ENCODE results near the gene TMC6.

Gene TMC6

DNA sequence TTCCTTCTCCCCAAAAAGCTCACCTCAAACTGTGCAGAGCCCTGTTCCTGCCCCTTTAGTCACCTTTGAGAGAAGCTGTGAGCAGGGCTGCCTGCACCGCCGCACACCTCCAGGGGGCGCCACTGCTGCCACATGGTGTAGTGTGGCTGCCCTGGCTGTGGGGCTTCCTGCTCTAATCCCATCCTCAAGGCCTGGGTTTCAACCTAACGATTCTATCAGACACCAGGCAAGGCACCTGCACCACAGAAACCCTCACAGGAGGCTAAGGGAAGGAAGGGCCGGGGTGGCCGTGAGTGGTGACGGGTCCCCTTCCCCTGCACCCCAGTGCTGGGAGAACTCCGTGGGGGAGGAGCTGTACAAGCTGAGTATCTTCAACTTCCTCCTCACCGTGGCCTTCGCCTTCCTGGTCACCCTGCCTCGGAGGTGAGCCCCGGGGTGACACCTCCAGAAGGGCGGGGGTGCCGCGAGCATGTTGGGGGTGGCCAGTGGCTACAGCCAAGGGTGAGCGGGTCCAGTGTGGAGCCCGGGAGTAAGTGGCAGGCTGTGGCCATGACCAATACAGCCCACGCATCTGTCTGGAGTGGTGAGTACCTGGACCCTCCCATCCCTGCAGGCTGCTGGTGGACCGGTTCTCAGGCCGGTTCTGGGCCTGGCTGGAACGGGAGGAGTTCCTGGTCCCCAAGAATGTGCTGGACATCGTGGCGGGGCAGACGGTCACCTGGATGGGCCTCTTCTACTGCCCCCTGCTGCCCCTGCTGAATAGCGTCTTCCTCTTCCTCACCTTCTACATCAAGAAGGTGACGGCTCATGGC is 9.0 kb upstream of the TMC6 start:
- no peak for DNase-seq (ENCODE audit: low read depth in 4 of 4, low spot score in 1 of 4)

DNA sequence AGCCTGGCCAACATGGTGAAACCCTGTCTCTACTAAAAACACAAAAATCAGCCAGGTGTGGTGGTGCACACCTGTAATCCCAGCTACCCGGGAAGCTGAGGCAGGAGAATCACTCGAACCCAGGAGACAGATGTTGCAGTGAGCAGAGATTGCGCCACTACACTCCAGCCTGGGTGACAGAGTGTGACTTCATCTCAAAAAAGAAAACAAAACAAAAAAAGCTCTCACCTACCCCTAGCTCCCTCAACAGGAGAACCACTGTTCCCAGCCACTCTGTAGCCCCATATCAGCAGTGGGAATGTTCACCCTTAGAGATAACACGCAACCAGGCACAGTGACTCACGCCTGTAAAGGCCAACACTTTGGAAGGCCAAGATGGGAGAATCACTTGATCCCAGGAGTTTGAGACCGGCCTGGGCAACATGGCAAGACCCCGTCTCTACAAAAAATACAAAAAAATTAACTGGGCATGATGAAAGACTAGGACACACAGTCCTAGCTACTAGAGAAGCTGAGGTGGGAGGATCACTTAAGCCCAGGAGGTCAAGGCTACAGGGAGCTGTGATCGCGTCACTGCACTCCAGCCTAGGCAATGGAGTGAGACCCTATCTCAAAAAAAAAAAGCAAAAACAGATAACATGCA is 7.4 kb upstream of the TMC6 start:
- DNase-seq (ENCODE audit: low read depth in 4 of 4, low spot score in 1 of 4), result no peak

DNA sequence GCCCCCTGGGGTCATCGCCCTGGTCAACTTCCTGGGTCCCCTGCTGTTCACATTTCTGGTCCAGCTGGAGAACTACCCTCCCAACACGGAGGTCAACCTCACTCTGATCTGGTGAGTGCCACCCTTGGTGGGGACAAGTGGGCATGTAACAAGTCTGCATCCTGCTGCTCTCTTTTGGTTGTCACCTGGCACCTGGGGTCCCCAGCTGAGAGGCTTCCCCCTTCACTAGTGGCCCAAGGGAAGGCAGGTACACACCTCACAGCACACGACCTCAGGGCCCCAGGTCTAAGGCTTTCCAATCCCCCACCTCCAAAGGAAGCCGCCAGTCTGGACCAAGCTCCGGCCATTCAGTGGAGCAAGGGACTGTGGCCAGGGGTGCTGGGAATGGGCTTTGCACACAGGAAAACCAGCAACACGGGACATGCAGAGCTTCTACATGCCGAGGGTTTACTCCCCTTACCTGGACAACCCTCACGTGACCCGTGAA is 6.4 kb upstream of the TMC6 start:
- DNase-seq (ENCODE audit: low read depth in 4 of 4, low spot score in 1 of 4), result no peak

GRCh38 chr17:78133971-78134898 is 5.7 kb upstream of the TMC6 start:
- DNase-seq (ENCODE audit: low read depth in 4 of 4, low spot score in 1 of 4), result peak in 2 of 4 experiments; percentile 59 to 65

DNA sequence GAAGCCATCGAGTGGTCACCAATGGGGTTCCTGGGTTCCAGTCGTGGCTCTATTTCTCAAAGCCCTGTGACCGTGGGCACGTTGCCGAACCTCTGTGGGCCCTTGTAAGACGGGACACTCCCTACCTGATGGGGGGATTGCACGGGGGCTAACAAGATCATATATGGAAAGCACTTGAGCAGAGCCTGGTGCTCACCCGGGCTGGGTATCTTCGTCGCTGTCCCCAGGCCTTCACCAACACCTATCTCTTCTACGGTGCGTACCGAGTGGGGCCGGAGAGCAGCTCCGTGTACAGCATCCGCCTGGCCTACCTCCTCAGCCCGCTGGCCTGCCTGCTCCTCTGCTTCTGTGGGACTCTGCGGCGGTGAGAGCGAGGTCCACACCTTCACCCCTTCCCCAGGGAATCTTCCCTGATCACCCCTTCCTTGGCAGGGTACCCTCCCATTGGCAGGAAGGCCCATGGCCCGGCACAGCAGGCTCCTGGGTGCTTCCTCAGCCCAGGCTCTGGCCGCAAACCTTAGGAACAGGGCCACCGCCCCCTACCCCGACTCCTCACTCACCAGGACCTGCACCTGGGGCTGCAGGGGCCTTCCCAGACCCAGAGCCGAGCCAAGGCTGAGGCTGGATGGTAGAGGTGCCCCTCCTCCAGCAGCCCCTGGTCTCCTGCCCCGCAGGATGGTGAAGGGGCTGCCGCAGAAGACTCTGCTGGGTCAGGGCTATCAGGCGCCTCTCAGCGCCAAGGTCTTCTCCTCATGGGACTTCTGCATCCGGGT is 4.8 kb upstream of the TMC6 start:
- DNase-seq (ENCODE audit: low read depth in 4 of 4, low spot score in 1 of 4), result no peak

GRCh38 chr17:78132767-78133178 is 4.2 kb upstream of the TMC6 start:
- no peak for DNase-seq (ENCODE audit: low read depth in 4 of 4, low spot score in 1 of 4)

- DNase-seq (ENCODE audit: low read depth in 4 of 4, low spot score in 1 of 4), result peak in 1 of 4 experiments; percentile 65
These were observed 3.6 kb upstream of the TMC6 start for GRCh38 chr17:78132084-78132676.

DNA sequence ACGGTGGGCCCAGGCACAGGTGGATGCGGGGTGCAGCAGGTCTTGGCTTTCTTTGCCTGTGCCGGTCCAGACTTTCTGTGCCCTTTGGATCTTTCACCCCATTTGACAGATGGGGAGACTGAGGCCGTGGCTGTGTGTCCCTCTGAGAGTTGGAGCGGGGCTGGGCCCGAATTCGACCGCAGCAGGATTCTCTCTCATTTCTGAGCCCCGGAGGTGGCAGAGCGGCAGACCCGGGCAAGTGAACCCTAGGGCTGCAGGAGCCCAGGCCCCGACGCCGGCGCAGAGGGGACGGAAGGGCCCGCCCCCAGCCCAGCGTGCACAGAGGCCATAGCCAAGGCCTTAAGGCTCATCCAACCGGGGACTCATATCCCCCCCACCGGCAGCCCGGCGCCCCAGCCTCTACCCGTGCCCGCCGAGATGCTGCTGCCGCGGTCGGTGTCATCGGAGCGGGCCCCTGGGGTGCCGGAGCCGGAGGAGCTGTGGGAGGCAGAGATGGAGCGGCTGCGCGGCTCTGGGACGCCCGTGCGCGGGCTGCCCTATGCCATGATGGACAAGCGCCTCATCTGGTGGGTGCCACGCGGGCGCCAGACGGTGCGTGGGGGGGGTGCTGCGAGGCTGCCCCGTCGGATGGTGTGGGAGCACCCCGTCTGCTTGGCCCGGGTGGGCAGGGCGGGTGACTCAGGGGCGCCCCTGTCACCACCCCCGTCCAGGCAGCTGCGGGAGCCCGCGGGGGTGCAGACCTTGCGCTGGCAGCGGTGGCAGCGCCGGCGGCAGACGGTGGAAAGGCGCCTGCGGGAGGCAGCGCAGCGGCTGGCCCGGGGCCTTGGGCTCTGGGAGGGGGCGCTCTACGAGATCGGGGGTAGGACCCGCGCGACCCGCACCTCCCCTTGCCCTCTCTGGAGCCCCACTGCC is 2.9 kb upstream of the TMC6 start:
- DNase-seq (ENCODE audit: low read depth in 4 of 4, low spot score in 1 of 4), result no peak

DNA sequence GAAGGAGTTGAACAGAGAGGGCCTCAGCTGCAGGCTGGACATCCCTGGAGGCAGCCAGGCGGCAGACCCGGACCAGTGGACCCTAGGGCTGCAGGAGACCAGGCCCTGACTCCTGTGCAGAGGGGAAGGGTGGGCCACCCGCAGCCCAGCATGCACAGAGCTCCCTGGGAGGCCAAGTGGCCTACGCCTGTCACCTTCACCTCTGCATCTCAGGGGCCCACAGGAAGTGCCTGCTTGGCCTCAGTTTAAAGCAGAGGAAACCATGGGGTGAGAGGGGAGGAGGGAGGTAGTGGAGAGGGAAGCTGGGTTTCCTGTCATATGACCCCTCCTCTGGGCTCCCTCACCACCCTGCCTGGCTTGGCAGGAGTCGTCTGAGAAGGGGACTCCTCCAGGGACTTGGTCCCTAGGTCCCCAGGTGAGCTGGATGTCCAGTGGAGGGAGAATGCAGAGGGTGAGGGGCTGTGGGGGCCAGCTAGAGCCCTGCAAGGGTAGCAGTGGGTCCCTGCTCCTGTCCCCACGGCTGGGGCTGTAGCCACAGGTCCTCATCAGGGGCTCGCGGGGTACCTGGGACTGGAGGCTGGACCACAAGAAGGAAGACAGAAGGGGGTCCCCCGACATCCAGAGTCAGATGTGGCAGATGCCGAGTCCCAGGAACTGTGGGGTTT is 2.0 kb upstream of the TMC6 start, which contains the start of gene TMC8:
Gene TMC8, plus strand, starts transcription at position 335 of the 665 bp plus-strand sequence. CDS start 818 bp downstream, outside the sequence.
- peak in 1 of 4 experiments; percentile 59 for DNase-seq (ENCODE audit: low read depth in 4 of 4, low spot score in 1 of 4)

DNA sequence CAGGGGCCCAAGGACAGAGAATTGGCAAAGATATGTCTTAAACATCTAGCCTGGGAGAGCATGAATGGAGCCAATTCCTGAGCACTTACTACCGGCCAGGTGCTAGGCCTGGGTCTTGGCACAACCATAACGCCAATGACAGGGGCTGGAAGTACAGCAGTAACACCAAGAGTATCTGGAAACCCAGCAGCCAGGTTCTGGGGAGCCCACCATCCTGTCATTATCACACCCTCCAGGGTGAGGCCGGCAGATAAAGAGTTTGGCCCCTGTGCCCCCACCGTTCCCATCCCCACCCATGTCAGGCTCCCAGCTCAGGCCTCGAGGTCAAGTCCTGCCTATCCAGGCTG is 1.5 kb upstream of the TMC6 start:
- no peak for DNase-seq (ENCODE audit: low read depth in 4 of 4, low spot score in 1 of 4)

DNA sequence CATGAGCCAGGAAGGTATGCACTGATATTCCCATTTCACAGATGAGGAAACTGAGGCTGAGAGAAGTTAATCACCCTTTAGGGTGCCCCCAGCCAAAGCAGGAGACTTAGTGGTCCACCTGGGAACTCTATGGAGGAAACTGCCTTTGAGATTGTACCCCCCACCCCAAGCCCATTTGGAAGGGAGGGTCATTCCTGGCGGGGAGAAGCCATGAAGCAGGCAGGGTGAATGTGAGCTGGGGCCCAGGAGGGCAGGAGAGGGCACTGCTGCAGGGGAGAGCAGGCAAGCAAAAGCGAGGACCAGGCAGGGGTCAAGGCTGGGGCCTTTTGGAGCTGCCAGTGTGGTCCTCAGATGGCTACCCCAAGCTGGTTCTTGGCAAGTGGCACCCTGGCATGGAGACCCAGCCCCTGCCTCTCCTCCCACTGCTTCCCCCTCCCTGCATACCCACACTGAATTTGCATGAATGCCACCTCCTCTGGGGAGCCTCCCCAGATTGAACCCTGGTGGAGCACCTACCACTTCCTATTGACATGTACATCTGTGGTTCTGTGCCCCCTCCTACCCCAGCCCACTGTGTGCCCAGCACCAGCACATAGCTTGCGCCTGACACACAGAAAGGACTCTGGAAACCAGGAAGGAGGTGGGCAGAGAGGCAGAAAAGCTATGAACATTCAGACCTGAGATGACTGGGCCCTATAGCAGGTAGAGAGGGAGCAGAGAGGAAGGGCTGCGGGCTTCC is 965 bp upstream of the TMC6 start:
- no peak for DNase-seq (ENCODE audit: low read depth in 4 of 4, low spot score in 1 of 4)

- no peak for DNase-seq (ENCODE audit: low read depth in 4 of 4, low spot score in 1 of 4)
These were observed 536 bp downstream of the TMC6 start for GRCh38 chr17:78127888-78128550.

DNA sequence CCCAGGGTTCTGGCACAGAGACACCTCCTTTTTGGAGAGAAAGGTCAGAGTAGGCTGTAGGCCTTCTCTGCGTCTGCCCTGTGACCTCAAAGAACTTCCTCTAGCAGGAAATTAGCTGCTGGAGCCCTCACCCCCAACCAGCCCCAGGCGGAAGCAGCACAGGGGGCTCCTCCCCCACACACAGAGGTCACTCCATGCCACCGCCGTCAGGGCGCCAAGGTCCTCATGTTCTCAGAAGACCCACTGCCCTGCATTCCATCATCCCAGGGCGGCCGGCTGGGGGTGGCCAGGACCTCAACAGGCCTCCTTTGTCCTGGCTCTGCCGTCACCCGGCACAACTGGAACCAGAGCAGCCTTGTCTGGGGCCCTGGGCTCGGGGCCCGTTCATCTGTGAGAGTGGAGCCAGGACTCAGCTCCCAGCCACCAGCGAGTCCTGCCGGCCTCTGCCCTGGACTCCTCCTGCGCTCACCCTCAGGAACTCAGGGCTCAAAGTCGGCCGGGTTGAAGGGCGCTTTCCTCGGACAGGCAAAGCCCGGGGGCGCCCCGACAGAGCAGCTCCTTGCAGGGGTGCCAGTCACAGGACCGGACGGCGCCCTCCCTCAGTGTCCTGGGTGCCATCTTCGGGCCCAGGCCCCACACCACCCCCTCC is 1.2 kb downstream of the TMC6 start:
- DNase-seq (ENCODE audit: low read depth in 4 of 4, low spot score in 1 of 4), result peak in 1 of 4 experiments; percentile 63

DNA sequence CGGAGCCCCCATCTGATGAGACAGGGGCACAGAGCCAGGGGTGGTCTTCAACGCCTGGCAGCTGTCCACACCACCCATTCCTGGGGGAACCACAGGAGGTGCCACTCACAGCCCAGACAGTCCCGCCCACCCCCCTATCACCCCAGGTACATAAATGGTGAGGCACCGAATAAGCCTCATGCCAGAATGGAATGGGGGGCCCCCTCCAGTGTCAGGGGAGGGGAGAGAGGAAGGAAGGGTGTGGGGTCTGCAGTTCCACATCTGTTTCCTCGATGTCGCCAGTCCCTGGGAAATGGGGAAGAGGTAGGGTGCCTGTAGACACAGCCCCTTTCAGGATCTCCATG is 1.7 kb downstream of the TMC6 start:
- no peak for DNase-seq (ENCODE audit: low read depth in 4 of 4, low spot score in 1 of 4)

DNA sequence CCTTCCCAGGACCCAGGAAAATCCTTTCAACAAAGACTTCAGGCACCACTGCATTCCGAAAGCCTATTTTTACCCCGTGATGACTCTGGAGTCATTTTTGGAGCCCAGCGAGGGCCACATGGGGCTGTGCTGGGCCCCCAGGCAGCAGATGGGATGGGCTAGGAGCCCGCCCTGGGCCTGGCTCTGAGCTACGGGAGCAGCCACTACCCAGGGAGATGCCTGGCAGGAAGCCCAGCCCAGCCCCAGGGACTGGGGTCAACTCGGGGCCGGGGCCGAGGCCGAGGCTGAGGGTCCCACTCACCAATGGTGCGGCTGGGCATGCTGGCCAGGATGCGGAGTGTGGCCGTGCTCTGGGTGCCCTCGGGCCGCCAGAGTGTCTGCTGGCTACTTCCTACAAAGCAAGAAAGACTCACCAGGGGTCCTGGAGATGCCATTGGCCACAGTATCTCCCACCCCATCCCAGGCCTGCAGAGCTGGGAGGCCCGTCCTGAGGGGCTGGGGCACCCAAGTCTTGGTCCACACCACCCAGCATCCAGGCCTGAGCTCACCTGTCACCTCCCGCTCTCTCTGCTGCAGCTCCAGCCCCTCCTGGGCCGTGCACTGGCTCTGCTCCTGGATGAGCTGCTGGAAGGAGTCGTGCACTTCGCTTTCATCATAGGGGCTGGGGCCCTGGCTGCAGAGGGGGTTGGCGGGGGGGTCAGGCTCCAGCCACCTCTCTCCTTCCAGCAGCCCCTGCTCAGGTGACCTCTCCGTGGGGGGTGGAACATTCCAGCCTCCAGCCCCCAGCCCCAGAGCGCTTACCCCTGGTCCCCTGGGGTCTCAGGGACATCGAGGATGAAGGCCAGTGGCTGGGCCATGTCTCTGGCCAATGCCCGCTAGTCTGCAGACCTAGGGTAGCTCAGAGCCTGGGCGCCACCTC is 2.3 kb downstream of the TMC6 start:
- DNase-seq (ENCODE audit: low read depth in 4 of 4, low spot score in 1 of 4), result no peak
